ENCODE data around the gene XRRA1.
"Not testable (repeated sequence)": the region's sequence is repeated elsewhere in the genome, so short reads cannot be mapped to it uniquely, and the experiment has no call there.

XRRA1 gene

GRCh38 chr11:74893015-74893414 lies 55.9 kb downstream of the XRRA1 start:
- not testable (repeated sequence) for DNase-seq

GRCh38 chr11:74877132-74877531 lies 71.8 kb downstream of the XRRA1 start:
- peak in 1 of 3 experiments; percentile 15 for DNase-seq

- peak in 1 of 3 experiments; percentile 11 for DNase-seq
These were observed 77.9 kb downstream of the XRRA1 start for GRCh38 chr11:74871037-74871436.

GRCh38 chr11:74870485-74870884 lies 78.4 kb downstream of the XRRA1 start:
- no peak for DNase-seq

- DNase-seq: no peak
These were observed 82.3 kb downstream of the XRRA1 start for GRCh38 chr11:74866557-74866956.

- no peak for DNase-seq
These were observed 85.5 kb downstream of the XRRA1 start for GRCh38 chr11:74863410-74863809.

GRCh38 chr11:74860743-74861142 lies 88.1 kb downstream of the XRRA1 start:
- no peak for DNase-seq

GRCh38 chr11:74853223-74853622 lies 95.7 kb downstream of the XRRA1 start:
- DNase-seq: peak in 1 of 3 experiments; percentile 14

GRCh38 chr11:74849525-74850391 lies 99.1 kb downstream of the XRRA1 start:
- peak in 1 of 3 experiments; percentile 16 for DNase-seq

GRCh38 chr11:74847895-74848294 lies 101.0 kb downstream of the XRRA1 start:
- DNase-seq: no peak

GRCh38 chr11:74847395-74847794 lies 101.5 kb downstream of the XRRA1 start:
- no peak for DNase-seq

GRCh38 chr11:74846770-74847169 lies 102.1 kb downstream of the XRRA1 start:
- DNase-seq: no peak

GRCh38 chr11:74845978-74846517 lies 102.8 kb downstream of the XRRA1 start:
- no peak for DNase-seq

- no peak for DNase-seq
These were observed 104.0 kb downstream of the XRRA1 start for GRCh38 chr11:74844865-74845264.

- no peak for DNase-seq
These were observed 104.8 kb downstream of the XRRA1 start for GRCh38 chr11:74844072-74844471.

- DNase-seq: no peak
These were observed 105.9 kb downstream of the XRRA1 start for GRCh38 chr11:74842967-74843366.

- no peak for DNase-seq
These were observed 108.4 kb downstream of the XRRA1 start for GRCh38 chr11:74840486-74840885.

GRCh38 chr11:74839971-74840370 lies 108.9 kb downstream of the XRRA1 start:
- DNase-seq: no peak

GRCh38 chr11:74839446-74839845 lies 109.4 kb downstream of the XRRA1 start:
- DNase-seq: no peak

- no peak for DNase-seq
These were observed 110.7 kb downstream of the XRRA1 start for GRCh38 chr11:74838188-74838587.

- DNase-seq: no peak
These were observed 111.7 kb downstream of the XRRA1 start for GRCh38 chr11:74837191-74837590.

GRCh38 chr11:74826901-74827300 lies 122.0 kb downstream of the XRRA1 start:
- DNase-seq: peak in 1 of 3 experiments; percentile 2

- not testable (repeated sequence) for DNase-seq
These were observed 123.3 kb downstream of the XRRA1 start for GRCh38 chr11:74825596-74825995.

- no peak for DNase-seq
These were observed 124.5 kb downstream of the XRRA1 start for GRCh38 chr11:74824285-74824982.

All from NCI-H1417 (cell line).